ENCODE data around the gene DMRT1. TPM values are rescaled to one million over a fixed set of nuclear protein-coding genes. Genes with fewer than 3 reads are reported as not detected.

DMRT1 gene
- total and polyA plus RNA-seq, 3 donors from 2014 or later = 54.4 to 128 (median 93.4) TPM

GRCh38 chr9:967903-968641, 126.6 kb downstream of the DMRT1 start:
- no peaks in the 10 kb centered on the region for H3K36me3 ChIP-seq (ENCODE audit: low read depth, missing control alignments)
- WGBS, 2 donors = 24 to 38% methylated on average over 14 to 15 of the region's 15 CpGs
- TF ChIP-seq CTCF (IDR thresholded peaks at IDR 0.05) (no peak), POLR2A (IDR thresholded peaks at IDR 0.05) (no peak)
- no peak for DNase-seq
- no peak overlapping the region for H3K27ac ChIP-seq
- no peaks in the 10 kb centered on the region for H3K4me1 ChIP-seq
- H3K4me3 ChIP-seq = no peak overlapping the region
- H3K27me3 ChIP-seq = no peaks in the 10 kb centered on the region
- no peaks in the 10 kb centered on the region for H3K9me3 ChIP-seq
- intact Hi-C loops (cut with DNase I; ENCODE audit: low total_unique reads) = no loop called here

- no peaks in the 10 kb centered on the region for H3K4me1 ChIP-seq
- WGBS, 2 donors = 18 to 36% methylated on average over 30 to 45 of the region's 49 CpGs
- H3K9me3 ChIP-seq = no peaks in the 10 kb centered on the region
- no peaks in the 10 kb centered on the region for H3K36me3 ChIP-seq (ENCODE audit: low read depth, missing control alignments)
- H3K27me3 ChIP-seq = no peaks in the 10 kb centered on the region
- no peak for TF ChIP-seq POLR2A (IDR thresholded peaks at IDR 0.05)
- TF ChIP-seq CTCF (IDR thresholded peaks at IDR 0.05) = no peak
- intact Hi-C loops (cut with DNase I; ENCODE audit: low total_unique reads) = no loop called here
- peak overlapping the region; percentile 46 to 52 for H3K4me3 ChIP-seq
- DNase-seq = peak; percentile 33
- no peak overlapping the region for H3K27ac ChIP-seq
Measured at GRCh38 chr9:969310-970150, 128.0 kb downstream of the DMRT1 start.

- Histone ChIP-seq H3K36me3 (ENCODE audit: low read depth, missing control alignments) (no peaks in the 10 kb centered on the region), H3K27me3 (no peaks in the 10 kb centered on the region), H3K27ac (peak overlapping the region; percentile 60 to 76), H3K4me1 (peaks cover 4% of the 10 kb centered on the region), H3K4me3 (peak overlapping the region; percentile 46 to 52), H3K9me3 (no peaks in the 10 kb centered on the region)
- intact Hi-C loops (cut with DNase I; ENCODE audit: low total_unique reads) = no loop called here
- DNase-seq = peak; percentile 20
- WGBS, 2 donors = 26 to 39% methylated on average over 22 to 39 of the region's 57 CpGs
- TF ChIP-seq CTCF (IDR thresholded peaks at IDR 0.05) (no peak), POLR2A (IDR thresholded peaks at IDR 0.05) (no peak)
Measured at GRCh38 chr9:970151-970996, 128.9 kb downstream of the DMRT1 start.

- H3K4me1 ChIP-seq = peaks cover 11% of the 10 kb centered on the region
- no peaks in the 10 kb centered on the region for H3K27me3 ChIP-seq
- no peaks in the 10 kb centered on the region for H3K36me3 ChIP-seq (ENCODE audit: low read depth, missing control alignments)
- TF ChIP-seq POLR2A (IDR thresholded peaks at IDR 0.05) = no peak
- no peak for TF ChIP-seq CTCF (IDR thresholded peaks at IDR 0.05)
- peak overlapping the region; percentile 60 to 76 for H3K27ac ChIP-seq
- peak overlapping the region; percentile 46 to 52 for H3K4me3 ChIP-seq
- DNase-seq = peak; percentile 78
- no peaks in the 10 kb centered on the region for H3K9me3 ChIP-seq
- intact Hi-C loops (cut with DNase I; ENCODE audit: low total_unique reads) = no loop called here
- WGBS, 2 donors = 0 to 14% methylated on average over 8 to 40 of the region's 42 CpGs
Measured at GRCh38 chr9:971901-972500, 130.5 kb downstream of the DMRT1 start.
